Lung (tissue), 12 donors: ENCODE results near the gene DNAJC4. TPM values are rescaled to one million over a fixed set of nuclear protein-coding genes. Genes with fewer than 3 reads are reported as not detected.

Source experiments
- ATAC-seq: fragments of 200-7000 bp; cut with Tn5 transposase; one replicate; pipeline ENCODE4 v1.9.1; 2020; ENCODE audit warnings: moderate number of reproducible peaks; ENCODE audit not compliant: insufficient read depth, low FRiP score
- DNase-seq, 3 donors: peaks; one replicate each; pipeline ENCODE4 v3.0.0-alpha.2; 2013 to 2017
- H3K27ac ChIP-seq, 2 donors: one replicate each; pipeline ENCODE4 v1.5.1; 2013; ENCODE audit warnings: mild to moderate bottlenecking in 2 of 2, moderate library complexity in 2 of 2, control low read depth in 1 of 2, inconsistent platforms in 1 of 2, low read depth in 1 of 2, low read length in 1 of 2
- H3K27me3 ChIP-seq, 3 donors: one replicate each; pipeline ENCODE4 v1.5.1; 2013; ENCODE audit warnings: low read length in 2 of 3; ENCODE audit not compliant: control insufficient read depth in 3 of 3, insufficient read depth in 3 of 3
- H3K36me3 ChIP-seq, 4 donors: one replicate each; pipeline ENCODE4 v1.5.1; 2013; ENCODE audit warnings: low read length in 4 of 4, mild to moderate bottlenecking in 1 of 4, moderate library complexity in 1 of 4; ENCODE audit not compliant: control insufficient read depth in 4 of 4, insufficient read depth in 4 of 4
- H3K4me1 ChIP-seq, 5 donors: one replicate each; pipeline ENCODE4 v1.5.1; 2013; ENCODE audit warnings: low read length in 5 of 5, mild to moderate bottlenecking in 2 of 5, moderate library complexity in 1 of 5; ENCODE audit not compliant: control insufficient read depth in 5 of 5, insufficient read depth in 5 of 5
- H3K4me3 ChIP-seq: one replicate; pipeline ENCODE4 v1.5.1; 2013; ENCODE audit warnings: mild to moderate bottlenecking, control low read depth, moderate library complexity
- H3K9ac ChIP-seq, 2 donors: one replicate each; pipeline ENCODE4 v1.5.1; 2013; ENCODE audit warnings: low read length in 2 of 2, control low read depth in 1 of 2; ENCODE audit not compliant: insufficient read depth in 1 of 2
- H3K9me3 ChIP-seq, 4 donors: one replicate each; pipeline ENCODE4 v1.5.1; 2013; ENCODE audit warnings: low read length in 3 of 4, mild to moderate bottlenecking in 1 of 4, moderate library complexity in 1 of 4; ENCODE audit not compliant: control insufficient read depth in 4 of 4, insufficient read depth in 3 of 4
- CTCF ChIP-seq: IDR thresholded peaks from 2 replicates; pipeline ENCODE4 v1.5.1; 2012; ENCODE audit warnings: mild to moderate bottlenecking; ENCODE audit errors: control extremely low read depth, extremely low read depth
- WGBS, 2 donors: extraction: QIAGEN DNeasy Blood & Tissue Kit; methylation state at CpG; one replicate each; pipeline ENCODE4 v1.1.7; 2013; 5-methylcytosine and 5-hydroxymethylcytosine counted together
- polyA plus RNA-seq, 2 donors: library from polyadenylated mRNA; stranded (reverse); fragments of 200-250 nt; gene quantifications; one replicate each; pipeline ENCODE4 v1.2.1, GENCODE V29; 2013
- total RNA-seq, 2 donors: library from RNA; depleted of rRNA in 1 of 2; stranded (reverse); fragments of >200 nt in 1 of 2; gene quantifications; one replicate each; pipeline ENCODE4 v1.2.1, GENCODE V29; 2014 to 2021
- donor health status: control.
- donor health status: control.
- donor health status: Bipolar disorder and iron deficiency.
- donor health status: healthy.
- donor health status: DM: yes; HTN: yes; CAD: no.

DNAJC4 gene
- total and polyA plus RNA-seq, 4 donors: 22.7 to 58.4 (median 34.4) TPM

DNA sequence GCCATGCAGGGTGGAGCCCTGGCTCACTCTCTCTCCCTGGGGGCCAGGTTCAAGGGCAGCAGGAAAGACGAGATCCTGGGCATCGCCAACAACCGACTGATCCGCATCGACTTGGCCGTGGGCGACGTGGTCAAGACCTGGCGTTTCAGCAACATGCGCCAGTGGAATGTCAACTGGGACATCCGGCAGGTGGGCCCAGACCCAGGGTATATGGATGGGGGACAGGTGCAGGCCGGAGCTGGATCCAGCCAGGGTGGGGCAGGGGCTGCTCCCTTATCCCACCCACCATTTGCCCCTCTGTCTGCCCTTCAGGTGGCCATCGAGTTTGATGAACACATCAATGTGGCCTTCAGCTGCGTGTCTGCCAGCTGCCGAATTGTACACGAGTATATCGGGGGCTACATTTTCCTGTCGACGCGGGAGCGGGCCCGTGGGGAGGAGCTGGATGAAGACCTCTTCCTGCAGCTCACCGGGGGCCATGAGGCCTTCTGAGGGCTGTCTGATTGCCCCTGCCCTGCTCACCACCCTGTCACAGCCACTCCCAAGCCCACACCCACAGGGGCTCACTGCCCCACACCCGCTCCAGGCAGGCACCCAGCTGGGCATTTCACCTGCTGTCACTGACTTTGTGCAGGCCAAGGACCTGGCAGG, 7.2 kb upstream of the DNAJC4 start:
- H3K36me3 ChIP-seq: peaks cover 0 to 38% (median 2%) of the 10 kb centered on the region in 4 donors
- DNase-seq (no peak), ATAC-seq (no peak)
- no peaks in the 10 kb centered on the region for H3K9me3 ChIP-seq
- no peaks in the 10 kb centered on the region for H3K27me3 ChIP-seq
- no peak overlapping the region for H3K4me3 ChIP-seq
- 87% methylated on average over 24 of the region's 24 CpGs for WGBS, 2 donors
- H3K4me1 ChIP-seq: peaks cover 0 to 24% (median 4%) of the 10 kb centered on the region in 5 donors
- no peak overlapping the region for H3K9ac ChIP-seq
- no peak overlapping the region for H3K27ac ChIP-seq
- TF ChIP-seq CTCF: no peak

GRCh38 chr11:64224151-64224890, 6.0 kb upstream of the DNAJC4 start:
- 91 to 93% methylated on average over 17 of the region's 17 CpGs for WGBS, 2 donors
- Histone ChIP-seq H3K9ac (no peak overlapping the region), H3K27ac (no peak overlapping the region), H3K4me3 (no peak overlapping the region), H3K36me3 (peaks cover 0 to 34% (median 2%) of the 10 kb centered on the region in 4 donors), H3K27me3 (no peaks in the 10 kb centered on the region), H3K4me1 (peaks cover 0 to 22% (median 4%) of the 10 kb centered on the region in 5 donors), H3K9me3 (no peaks in the 10 kb centered on the region)
- ATAC-seq: no peak
- TF ChIP-seq CTCF: no peak
- DNase-seq: no peak

DNA sequence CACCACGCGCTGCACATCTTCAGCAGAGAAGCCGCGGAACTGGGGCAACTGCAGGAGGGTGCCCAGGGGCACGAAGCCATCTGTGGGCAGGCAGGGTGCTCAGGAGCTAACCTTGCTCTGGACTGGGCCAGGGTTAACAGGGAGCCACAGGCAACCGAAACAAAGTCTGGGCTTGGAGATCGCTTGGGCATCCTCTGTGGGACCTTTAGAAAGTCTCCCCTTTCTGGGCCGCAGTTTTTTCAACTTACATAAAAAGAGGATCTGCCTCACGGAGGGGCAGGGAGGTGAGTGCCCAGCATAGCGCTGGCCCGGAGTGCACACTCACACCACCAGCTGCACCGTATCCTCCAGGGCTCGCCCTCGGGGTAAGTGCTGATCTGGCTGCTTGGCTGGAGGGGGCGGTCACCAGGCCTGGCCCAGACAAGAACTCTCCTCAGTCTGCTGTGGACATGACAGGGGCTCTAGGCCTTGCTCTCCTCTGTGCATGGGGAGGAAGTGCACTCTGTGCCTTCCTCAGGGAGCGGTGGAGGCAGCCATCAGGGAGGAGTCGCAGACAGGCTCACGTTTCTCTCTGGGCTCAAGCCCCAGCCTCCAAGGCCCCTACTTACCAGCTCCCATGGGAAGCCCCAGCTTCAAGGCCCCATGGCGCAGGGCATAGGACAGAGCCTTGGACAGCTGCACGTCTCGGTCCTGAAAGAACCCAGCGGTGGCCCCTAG, 5.3 kb upstream of the DNAJC4 start:
- Histone ChIP-seq H3K4me3 (peak overlapping the region; percentile 66), H3K4me1 (peaks cover 0 to 29% (median 4%) of the 10 kb centered on the region in 5 donors), H3K9me3 (no peaks in the 10 kb centered on the region), H3K27ac (peak overlapping the region in 1 of 2 donors; percentile 91), H3K27me3 (no peaks in the 10 kb centered on the region), H3K36me3 (peaks cover 0 to 26% (median 2%) of the 10 kb centered on the region in 4 donors), H3K9ac (peak overlapping the region in 1 of 2 donors; percentile 63)
- no peak for TF ChIP-seq CTCF
- DNase-seq (no peak), ATAC-seq (no peak)
- 61% methylated on average over 21 to 22 of the region's 22 CpGs for WGBS, 2 donors
